HG02884 (cell line): ENCODE data around the gene UTP3.
"Not testable (repeated sequence)": the region's sequence is repeated elsewhere in the genome, so short reads cannot be mapped to it uniquely, and the experiment has no call there.

Experiments
- ATAC-seq: cut with Tn5 transposase; IDR thresholded peaks from one replicate; pipeline ENCODE4 v1.9.1; 2021; ENCODE audit warnings: mild to moderate bottlenecking, moderate library complexity; ENCODE audit not compliant: unreplicated experiment

Gene UTP3

DNA sequence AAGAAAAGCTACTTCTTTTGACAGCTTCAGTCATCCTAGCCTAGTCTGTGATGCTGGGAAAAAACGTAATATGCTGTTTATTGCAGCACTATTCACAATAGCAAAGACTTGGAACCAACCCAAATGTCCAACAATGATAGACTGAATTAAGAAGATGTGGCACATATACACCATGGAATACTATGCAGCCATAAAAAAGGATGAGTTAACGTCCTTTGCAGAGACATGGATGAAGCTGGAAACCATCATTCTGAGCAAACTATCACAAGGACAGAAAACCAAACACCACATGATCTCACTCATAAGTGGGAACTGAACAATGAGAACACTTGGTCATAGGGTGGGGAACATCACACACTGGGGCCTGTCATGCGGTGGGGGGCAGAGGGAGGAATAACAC lies 6.2 kb upstream of the UTP3 start:
- not testable (repeated sequence) for ATAC-seq

DNA sequence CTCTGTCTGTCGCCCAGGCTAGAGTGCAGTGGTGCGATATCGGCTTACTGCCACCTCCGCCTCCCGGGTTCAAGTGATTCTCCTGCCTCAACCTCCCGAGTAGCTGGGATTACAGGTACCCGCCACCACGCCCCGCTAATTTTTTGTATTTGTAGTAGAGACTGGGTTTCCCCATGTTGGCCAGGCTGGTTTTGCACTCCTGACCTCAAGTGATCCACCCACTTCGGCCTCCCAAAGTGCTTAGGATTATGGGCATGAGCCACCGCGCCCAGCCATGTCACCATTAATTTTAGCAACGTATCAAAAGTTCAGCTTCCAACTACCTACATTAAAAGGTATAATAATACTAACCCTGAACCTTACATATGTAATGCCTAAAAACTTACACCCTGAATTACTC lies 940 bp upstream of the UTP3 start:
- no peak for ATAC-seq

DNA sequence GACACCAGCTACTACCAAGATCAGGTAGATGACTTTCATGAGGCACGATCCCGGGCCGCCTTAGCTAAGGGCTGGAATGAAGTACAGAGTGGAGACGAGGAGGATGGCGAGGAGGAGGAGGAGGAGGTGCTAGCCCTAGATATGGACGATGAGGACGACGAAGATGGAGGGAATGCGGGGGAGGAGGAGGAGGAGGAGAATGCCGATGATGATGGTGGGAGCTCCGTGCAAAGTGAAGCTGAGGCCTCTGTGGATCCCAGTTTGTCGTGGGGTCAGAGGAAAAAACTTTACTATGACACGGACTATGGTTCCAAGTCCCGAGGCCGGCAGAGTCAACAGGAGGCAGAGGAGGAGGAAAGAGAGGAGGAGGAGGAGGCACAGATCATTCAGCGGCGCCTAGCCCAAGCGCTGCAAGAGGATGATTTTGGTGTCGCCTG lies 481 bp downstream of the UTP3 start:
- ATAC-seq, result no peak

DNA sequence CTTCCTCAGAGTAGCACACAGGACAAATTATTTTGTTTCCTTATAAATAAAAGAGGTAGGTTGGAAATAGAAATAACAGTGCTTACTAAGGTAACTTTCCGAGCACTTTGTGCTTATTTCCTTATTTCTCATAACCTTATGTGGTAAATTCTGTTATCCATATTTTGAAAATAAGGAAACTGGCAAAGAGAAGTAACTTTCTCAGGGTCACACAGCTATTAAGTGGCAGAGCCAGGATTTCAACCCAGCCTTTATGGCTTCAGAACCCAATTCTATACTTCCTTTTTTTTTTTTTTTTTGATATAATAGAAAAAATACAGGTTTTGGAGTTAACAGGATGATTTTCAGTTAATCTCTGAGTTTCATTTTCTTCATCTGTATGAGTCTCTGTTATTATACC lies 3.3 kb downstream of the UTP3 start:
- no peak for ATAC-seq

DNA sequence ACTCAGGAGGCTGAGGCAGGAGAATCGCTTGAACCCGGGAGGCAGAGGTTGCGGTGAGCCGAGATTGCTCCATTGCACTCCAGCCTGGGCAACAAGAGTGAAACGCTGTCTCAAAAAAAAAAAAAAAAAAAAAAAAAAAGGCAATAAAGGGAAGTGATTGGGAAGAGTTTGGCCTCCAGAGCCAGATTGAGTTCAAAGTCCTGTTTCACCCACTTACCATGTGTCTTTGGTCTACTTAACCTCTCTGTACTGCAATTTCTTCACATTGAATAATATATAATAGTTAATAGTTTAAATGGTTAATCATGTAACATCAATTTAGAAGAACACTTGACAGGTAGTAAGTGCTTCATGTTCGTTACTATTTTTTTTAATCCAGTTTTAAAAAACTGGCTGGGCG lies 6.3 kb downstream of the UTP3 start:
- ATAC-seq, result not testable (repeated sequence)

DNA sequence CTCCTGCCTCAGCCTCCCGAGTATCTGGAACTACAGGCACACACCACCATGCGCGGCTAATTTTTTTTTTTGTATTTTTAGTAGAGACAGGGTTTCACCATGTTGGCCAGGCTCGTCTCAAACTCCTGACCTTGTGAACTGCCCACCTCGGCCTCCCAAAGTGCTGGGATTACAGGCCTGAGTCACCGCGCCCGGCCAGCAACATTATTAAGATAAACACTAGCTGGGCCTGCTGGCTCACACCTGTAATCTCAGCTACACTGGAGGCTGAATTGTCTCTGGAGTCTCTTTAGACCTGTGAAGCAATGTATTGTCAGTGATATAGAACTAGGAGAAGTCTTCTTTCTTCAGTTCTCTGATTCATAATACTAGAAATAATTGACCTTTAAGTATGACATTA lies 10.1 kb downstream of the UTP3 start:
- not testable (repeated sequence) for ATAC-seq

DNA sequence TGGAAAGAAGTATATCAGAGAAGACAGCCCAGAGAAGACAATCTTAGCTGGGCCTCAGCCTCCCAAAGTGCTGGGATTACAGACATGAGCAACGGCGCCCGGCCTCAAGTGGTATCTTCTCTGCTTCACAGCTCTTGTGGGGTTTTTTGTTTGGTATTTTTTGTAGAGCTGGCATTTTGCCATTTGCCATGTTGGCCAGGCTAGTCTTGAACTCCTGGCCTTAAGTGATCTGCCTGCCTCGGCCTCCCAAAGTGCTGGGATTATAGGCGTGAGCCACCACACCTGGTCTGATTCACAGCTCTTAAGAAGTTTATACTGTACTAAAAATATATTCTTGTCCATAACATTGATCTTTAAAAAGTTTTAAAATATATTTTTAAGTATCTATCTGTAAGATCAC lies 12.4 kb downstream of the UTP3 start:
- no peak for ATAC-seq

DNA sequence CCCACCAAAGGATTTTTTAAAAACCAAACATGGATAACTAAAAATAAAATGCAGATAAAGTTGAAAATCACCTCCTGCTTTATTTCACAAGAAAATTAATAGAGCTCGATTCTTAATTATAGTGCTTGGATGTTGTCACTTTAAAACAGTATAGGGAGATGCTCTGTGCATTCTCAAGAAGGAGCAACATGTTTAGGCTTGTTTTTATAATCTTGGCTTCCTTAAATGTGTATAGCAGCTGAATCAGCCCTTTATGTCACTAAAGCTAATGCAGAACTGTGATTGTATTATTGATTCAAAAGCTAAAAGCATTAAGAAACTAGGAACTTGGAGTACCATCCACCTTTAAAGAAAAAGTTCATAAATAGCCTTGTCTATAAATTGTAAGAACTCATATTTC lies 12.9 kb downstream of the UTP3 start:
- ATAC-seq, result no peak

DNA sequence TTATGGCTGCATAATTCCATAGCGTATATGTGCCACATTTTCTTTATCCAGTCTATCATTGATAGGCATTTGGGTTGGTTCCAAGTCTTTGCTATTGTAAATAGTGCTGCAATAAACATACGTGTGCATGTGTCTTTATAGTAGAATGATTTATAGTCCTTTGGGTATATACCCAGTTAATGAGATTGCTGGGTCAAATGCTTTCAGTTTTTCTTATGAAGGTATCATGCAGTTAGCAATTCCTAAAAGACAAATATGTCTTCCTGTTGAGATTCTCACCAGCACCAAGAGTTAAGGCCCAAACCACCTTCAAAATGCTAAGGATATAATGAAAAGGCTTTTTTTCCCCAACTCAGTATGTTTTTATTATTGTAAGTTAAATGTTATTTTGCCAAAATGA lies 14.3 kb downstream of the UTP3 start:
- not testable (repeated sequence) for ATAC-seq

DNA sequence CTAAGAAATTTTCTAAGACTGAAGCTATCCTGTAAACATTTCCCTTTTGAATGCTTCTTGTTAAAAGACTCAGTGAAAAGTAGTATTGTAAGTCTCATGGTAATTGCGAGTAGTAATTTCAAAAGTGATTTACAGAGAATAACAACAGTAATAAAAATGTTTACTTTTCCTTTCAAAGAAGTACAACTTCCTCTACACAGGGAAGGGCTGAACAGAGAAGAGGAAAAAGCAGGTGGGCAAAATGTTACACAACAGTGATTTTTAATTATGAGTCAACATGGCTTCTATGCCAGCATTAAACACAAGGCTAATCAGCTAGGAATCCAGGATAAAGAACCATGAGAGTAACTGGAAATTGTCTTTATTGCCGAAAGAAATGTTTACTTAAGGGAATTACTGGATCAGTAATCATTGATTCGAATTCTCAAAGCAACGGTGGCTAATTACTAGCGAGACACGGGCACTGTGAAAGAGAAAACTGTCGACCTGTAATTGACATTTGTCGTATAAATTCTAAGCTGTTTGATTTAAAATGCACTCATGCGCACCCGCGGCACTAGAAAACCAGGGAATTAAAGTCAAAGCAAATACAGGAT lies 15.4 kb downstream of the UTP3 start:
- no peak for ATAC-seq

DNA sequence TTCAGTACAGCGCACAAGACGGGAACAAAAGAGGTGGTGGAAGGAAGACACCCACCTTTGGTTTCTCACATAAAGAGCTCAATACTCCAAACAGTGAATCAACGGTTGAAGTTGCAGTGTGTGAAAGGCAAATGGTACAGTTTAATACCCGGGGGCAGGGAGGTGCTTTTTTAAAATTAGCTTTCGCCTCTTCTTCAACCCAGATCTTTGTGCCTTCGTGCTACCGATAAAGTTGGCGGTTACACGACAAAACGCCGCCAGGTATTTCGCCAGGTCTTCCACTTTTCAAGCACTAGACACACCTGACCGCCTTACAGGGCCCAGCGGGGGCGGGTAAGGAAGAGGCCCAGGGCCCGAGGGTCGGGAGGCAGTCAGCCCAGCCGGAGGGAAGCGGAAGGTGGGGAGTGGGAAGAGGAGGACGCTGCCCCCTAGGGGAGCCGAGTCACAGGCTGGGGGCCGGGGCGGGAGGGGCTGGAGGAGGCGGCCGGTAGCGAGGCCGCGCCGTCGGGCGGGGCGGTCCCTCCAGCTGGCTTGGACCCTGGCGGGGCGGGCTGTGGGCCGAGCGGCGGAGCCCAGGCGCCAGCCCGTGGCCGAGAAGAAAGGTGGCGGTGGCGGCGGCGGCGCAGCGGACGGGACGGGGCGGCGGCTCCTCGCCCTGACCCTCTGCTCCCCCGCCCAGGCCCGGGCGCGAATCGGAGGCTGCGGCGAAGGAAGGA lies 16.0 kb downstream of the UTP3 start:
- ATAC-seq, result peak; percentile 56

DNA sequence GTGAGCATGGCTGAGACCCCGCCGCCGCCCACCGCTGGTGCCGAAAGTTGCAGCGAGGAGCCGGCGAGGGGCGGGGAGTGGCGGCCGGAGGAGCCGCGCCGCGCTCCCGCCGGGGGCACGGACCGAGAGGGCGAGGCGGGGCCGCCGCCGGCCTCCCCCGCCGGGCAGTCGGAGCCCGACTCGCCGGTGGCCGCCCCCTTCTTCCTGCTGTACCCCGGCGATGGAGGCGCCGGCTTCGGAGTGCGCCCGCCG lies 16.5 kb downstream of the UTP3 start:
- ATAC-seq, result peak; percentile 22

DNA sequence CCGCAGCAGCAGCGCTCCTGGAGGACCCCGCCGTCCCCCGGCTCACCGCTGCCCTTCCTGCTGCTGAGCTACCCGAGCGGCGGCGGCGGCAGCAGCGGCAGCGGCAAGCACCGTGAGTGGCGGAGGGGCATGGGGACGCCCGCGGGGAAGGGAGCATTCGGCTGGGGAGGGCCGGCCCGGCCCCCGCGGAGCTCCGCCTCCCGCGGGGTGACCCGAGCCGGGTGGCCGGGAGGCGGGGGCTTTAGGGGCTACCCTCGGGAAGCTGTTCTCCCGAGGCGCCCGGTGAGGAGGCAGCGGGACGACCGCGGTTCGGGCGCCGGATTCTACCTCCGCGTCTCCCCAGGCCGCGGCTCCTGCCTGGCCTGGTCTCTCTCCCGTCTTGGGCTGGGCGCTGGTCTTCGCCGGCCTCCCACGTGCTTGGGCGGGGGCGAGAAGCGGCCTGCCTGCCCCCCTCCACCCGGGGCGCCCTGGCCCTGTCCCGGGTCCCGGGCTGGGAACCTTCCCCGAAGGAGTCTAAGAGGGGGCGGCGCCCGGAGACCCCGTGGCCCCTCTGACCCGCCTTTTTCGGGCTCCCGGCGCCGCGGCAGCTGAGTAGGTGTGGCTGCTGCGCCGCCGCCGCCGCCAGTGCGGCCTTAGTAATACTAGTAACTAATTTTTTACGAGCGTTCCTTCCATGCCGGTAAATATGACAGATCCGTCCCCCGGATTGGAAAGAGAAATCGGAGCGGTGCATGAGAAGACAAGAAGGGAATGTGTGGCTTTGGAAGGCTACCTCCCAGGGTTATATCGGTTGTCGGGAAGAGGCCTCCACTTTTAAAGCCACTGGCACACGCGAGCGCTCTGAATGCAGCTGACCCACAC lies 17.1 kb downstream of the UTP3 start:
- peak; percentile 55 for ATAC-seq

DNA sequence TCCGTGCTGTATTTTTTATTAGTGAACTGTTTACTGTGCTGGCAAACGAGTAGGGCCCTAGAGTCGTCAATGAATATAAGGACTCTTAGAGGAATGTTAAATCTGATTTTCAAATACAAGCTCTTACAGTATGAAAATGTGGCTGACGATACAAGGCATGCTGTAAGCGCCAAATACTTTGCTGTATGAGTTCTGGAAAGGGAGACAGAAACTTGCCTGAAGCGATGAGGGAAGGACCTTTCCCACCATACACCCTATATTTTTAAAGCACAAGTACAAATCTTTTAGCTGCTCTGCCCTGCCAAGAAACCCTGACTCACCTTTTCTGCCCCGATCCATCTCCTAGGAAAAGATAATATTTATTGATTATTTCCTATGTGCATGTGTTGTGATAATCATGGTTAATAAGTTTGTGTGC lies 17.7 kb downstream of the UTP3 start:
- no peak for ATAC-seq

DNA sequence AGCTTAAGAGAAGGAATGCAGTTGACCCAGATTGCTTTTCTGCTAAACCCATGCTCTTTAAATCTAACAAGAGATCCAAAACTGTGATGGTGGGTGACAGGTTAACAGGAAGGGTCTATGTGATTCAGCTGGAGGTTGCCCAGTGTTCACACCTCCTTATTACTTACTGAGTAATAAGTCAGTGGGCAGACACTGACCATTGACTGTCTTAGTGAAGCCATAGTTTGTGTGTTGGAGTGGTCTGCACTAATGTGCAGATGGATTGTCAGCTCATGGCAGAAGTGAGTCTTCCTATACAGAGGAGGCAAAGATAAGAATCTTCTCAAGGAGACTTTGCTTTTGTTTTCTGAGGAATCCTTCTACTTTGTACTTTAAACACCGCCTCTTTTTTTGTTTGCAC lies 18.2 kb downstream of the UTP3 start:
- no peak for ATAC-seq

DNA sequence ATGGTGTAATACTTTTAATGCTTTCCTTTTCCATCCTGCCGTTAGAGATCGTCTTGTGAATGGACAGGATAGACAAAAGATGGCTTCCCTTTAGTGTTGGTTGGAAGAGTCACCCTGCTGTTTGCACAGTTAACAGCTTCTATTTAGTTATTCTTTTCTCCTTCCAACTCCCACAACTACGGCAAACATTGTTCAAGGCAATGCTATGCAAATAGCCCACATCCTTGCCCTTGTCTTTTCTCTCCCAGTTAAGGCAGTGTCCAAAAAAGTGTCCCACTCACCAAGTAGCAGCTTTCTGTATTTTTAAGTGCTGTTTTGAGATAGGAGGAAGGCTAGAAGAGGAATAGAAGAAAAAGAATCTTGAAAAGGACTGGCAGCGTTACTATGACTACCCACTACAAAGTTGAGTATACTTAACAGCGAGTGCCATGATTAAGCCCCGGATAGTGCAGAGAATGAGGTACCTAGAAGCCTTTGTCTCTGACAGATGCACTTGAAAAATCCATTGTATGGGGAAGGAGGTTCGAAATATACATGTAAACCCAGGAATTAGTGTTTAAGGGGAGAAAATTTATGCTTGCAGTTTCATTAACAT lies 21.4 kb downstream of the UTP3 start:
- no peak for ATAC-seq

DNA sequence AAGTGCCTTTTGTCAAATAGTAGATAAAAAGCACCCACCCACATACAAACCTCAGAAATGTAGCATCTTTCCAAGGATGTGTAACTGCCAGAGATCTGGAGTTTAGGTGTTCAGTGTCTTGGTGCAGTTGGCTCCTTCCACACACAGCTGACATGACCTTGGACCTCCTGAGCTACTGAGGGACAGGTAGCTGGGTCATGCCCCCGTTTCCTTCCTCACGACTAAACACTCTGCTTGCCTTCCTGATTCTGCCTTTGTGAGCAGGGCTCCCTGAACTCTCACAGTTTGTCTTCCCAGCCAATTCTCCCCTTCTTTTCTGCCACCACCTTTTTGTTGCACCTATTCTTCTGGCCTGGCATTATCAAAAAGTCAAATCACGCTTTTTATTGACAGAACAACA lies 23.3 kb downstream of the UTP3 start:
- ATAC-seq, result no peak

DNA sequence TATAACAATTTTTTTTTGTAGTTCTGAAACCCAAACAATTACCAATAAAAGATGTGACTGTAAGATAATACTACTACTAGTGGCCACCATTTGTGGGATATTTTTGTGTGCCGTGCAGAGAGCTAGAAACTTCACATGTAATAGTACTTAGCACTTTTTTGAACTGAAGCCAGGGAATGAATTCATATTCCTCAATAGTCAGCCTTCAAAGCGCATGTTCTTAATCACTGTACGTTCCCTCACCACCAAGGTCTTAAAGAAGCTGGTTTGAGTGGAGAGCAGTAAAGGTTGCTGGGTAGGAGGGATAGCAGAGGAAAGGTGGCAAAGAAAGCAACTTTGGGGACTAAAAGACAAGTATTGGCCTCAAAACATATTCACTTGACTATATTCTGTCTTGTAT lies 23.8 kb downstream of the UTP3 start:
- ATAC-seq, result no peak

DNA sequence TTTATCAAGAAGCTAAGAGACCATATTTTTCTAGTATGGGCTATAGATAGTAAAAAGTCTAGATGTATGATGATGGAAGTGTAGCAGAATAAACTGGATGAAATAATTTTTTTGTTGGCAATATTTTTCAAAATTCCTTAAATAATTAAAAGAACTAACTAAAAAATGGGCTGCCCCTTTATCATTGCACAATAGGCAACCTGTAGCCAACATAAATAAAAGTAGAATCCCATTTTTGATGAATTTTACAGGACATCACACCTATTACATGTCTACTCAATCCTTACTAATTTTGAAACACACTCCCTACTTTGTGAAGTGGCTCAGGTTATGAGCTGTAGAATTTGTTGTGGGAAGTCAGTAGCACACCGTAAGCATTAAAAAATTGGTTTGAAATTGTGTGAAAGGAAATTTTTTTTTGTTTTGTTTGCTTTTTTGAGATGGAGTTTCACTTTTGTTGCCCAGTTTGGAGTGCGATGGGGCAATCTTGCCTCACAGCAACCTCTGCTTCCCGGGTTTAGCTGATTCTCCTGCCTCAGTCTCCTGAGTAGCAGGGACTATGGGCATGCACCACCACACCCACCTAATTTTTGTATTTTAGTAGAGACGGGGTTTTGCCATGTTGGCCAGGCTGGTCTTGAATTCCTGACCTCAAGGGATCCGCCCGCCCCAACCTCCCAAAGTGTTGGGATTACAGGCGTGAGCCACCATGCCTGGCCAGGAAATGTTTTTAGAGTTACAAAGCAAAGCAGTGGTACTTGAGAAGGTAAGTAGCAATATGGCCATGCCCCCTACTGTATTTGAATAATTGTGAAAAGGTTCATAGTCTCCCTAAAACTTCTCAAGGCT lies 24.5 kb downstream of the UTP3 start:
- no peak for ATAC-seq

DNA sequence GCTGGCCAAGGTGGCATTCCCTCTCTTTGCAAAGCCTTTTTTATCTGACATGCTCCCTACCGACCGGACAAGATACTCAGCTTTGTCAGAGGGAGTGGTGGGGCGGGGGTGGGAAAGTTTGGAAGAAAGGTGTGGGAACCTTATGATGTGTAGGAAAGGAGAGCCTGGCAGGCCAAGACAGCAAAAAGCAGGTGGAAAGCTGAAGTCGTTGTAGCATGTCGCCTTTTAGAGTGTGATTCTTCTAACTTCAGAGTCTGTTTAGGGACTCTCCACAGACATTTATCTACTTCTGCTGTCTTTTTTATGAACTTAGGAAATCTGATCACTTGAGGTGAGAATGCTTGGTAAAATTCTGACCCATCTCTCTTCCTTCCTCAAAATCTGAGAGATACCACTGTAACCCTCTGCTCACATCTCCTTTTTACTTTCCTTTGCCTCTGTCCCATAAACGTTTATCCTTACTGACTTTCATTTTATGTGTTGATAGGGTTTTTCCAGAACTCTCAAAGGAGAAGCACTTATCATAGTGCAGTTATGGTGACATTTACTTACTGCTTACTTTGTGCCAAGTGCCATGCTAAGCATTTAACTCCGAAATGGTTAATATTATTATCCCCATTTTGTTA lies 25.2 kb downstream of the UTP3 start:
- peak; percentile 38 for ATAC-seq
